SK-N-SH treated with all-trans-retinoic acid at 6 μM for 48 hours (cell line): ENCODE data around the gene RPL18A.

Source experiments
- ARNTL ChIP-seq: fragments of 450-650 bp; formaldehyde crosslinking; IDR thresholded peaks from 2 replicates; pipeline ENCODE4 v1.5.0; 2020; ENCODE audit warnings: low read depth, mild to moderate bottlenecking, moderate library complexity, borderline replicate concordance
- CSDC2 ChIP-seq: fragments of 250-450 bp; sonication (Bioruptor Pico); IDR thresholded peaks from 2 replicates; pipeline ENCODE4 v1.5.0; 2020; ENCODE audit warnings: mild to moderate bottlenecking, moderate library complexity
- CSRNP3 ChIP-seq: fragments of 250-450 bp; sonication (Bioruptor Pico); IDR thresholded peaks from 2 replicates; pipeline ENCODE4 v1.5.1; 2021; ENCODE audit warnings: mild to moderate bottlenecking, moderate library complexity
- GLIS3 ChIP-seq: fragments of 250-450 bp; sonication (Bioruptor Pico); IDR thresholded peaks from 2 replicates; pipeline ENCODE4 v1.5.0; 2020; ENCODE audit warnings: mild to moderate bottlenecking, moderate library complexity
- OSR1 ChIP-seq: fragments of 250-450 bp; sonication (Bioruptor Pico); IDR thresholded peaks from 2 replicates; pipeline ENCODE4 v1.8.0; 2022; ENCODE audit warnings: moderate library complexity, mild to moderate bottlenecking, inconsistent platforms
- POU6F1 ChIP-seq: fragments of 250-450 bp; sonication (Bioruptor Pico); IDR thresholded peaks from 2 replicates; pipeline ENCODE4 v1.8.0; 2021; ENCODE audit warnings: low read depth, mild to moderate bottlenecking, moderate library complexity, borderline replicate concordance
- TCF4 ChIP-seq: fragments of 250-450 bp; sonication (Bioruptor Pico); IDR thresholded peaks from 2 replicates; pipeline ENCODE4 v1.8.0; 2021; ENCODE audit warnings: mild to moderate bottlenecking, moderate library complexity, borderline replicate concordance
- TOX ChIP-seq: fragments of 250-450 bp; sonication (Bioruptor Pico); IDR thresholded peaks from 2 replicates; pipeline ENCODE4 v1.8.0; 2021; ENCODE audit warnings: mild to moderate bottlenecking, moderate library complexity, borderline replicate concordance
- ZFP3 ChIP-seq: fragments of 250-450 bp; sonication (Bioruptor Pico); IDR thresholded peaks from 2 replicates; pipeline ENCODE4 v1.5.0; 2020; ENCODE audit warnings: mild to moderate bottlenecking, moderate library complexity
- ZFP30 ChIP-seq: fragments of 450-650 bp; formaldehyde crosslinking; IDR thresholded peaks from 2 replicates; pipeline ENCODE4 v1.5.0; 2022; ENCODE audit warnings: mild to moderate bottlenecking, moderate library complexity
- ZNF8 ChIP-seq: fragments of 450-650 bp; formaldehyde crosslinking; IDR thresholded peaks from 2 replicates; pipeline ENCODE4 v1.5.0; 2020; ENCODE audit warnings: mild to moderate bottlenecking, moderate library complexity

- TF ChIP-seq ZNF8 (CRISPR knock-in tag) (no peak), OSR1 (CRISPR knock-in tag) (no peak), CSRNP3 (no peak), ZFP3 (CRISPR knock-in tag) (no peak), TOX (no peak), ZFP30 (CRISPR knock-in tag) (no peak), TCF4 (CRISPR knock-in tag) (no peak), CSDC2 (no peak), GLIS3 (no peak), ARNTL (CRISPR knock-in tag) (no peak), POU6F1 (CRISPR knock-in tag) (no peak)
Observed at GRCh38 chr19:17865364-17866311, 5.9 kb downstream of the RPL18A start.
